Activated CD4-positive, CD25-positive, alpha-beta regulatory T cell treated with anti-CD3 and anti-CD28 coated beads, Interleukin-2, amount 50 U/mL, for 72 hours (primary cell): ENCODE data around the gene FUT3.

Experiments used
- DNase-seq: peaks from one replicate; pipeline ENCODE4 v3.0.0; 2021

FUT3 gene

GRCh38 chr19:5799247-5800241 is 51.7 kb downstream of the FUT3 start:
- DNase-seq: no peak

- no peak for DNase-seq
Observed at GRCh38 chr19:5798244-5798643, 53.0 kb downstream of the FUT3 start.

GRCh38 chr19:5795382-5795919 is 55.8 kb downstream of the FUT3 start:
- no peak for DNase-seq

DNA sequence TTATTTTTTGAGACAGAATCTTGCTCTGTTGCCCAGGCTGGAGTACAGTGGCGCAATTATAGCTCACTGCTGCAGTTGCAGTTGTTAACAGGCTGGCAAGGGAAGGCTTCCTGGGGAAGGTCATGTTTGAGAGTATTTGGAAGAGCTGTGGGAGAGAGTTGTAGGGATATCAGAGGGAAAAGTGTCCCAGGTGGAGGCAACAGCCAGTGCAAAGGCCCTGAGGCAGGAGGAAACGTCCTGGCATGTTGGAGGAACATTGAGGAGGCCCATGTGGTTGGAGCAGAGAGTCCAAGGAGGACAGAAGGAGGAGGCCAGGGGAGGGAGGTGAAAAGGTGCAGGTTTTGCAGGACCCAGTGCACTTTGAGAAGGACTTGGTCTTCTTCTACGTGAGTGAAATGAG is 58.1 kb downstream of the FUT3 start:
- DNase-seq: no peak
